SK-N-SH (cell line): ENCODE results near the gene ZMYM2. TPM values are rescaled to one million over a fixed set of nuclear protein-coding genes. Genes with fewer than 3 reads are reported as not detected.

Experiments
- CTCF ChIA-PET: fragments of 300-600, 350-600 bp; formaldehyde crosslinking; extraction: SDS; loops from one replicate; lab custom pipeline; 2021; lab: Yijun Ruan, JAX
- POLR2A ChIA-PET: fragments of 350-600 bp; sonication (Branson Sonifier 250); formaldehyde crosslinking; extraction: SDS; loops from one replicate; lab custom pipeline; 2020; ENCODE audit warnings: antibody characterized with exemption, inconsistent platforms; lab: Yijun Ruan, JAX
- DNase-seq: peaks from one replicate; pipeline ENCODE4 v3.0.0; 2012
- H2AFZ ChIP-seq: fragments of 200-600 bp; sonication (generic); 2 replicates; pipeline ENCODE4 v1.8.1; 2016; ENCODE audit warnings: antibody characterized with exemption, mild to moderate bottlenecking, low read depth
- H3F3A ChIP-seq: fragments of 200-600 bp; sonication (generic); replicated peaks from 2 replicates; pipeline ENCODE3; 2016; ENCODE audit warnings: antibody characterized with exemption, mild to moderate bottlenecking; ENCODE audit not compliant: insufficient read depth
- H3K27ac ChIP-seq, 2 experiments: fragments of 200-500 bp in 1 of 2; fragments of 200-600 bp in 1 of 2; sonication (Bioruptor generic) in 1 of 2; sonication (generic), shearing (Covaris generic) in 1 of 2; 2 replicates each; pipeline versions ENCODE4 v1.5.1 to v1.6.1; 2014 to 2016; ENCODE audit warnings: low read depth in 2 of 2, inconsistent platforms in 1 of 2, low read length in 1 of 2, mild to moderate bottlenecking in 1 of 2, mixed read lengths in 1 of 2
- H3K27me3 ChIP-seq: fragments of 200-600 bp; sonication (generic), shearing (Covaris generic); 2 replicates; pipeline ENCODE4 v1.6.1; 2016; ENCODE audit warnings: mixed run types; ENCODE audit not compliant: insufficient read depth
- H3K36me3 ChIP-seq, 2 experiments: fragments of 200-500 bp in 1 of 2; fragments of 200-600 bp in 1 of 2; sonication (Bioruptor generic) in 1 of 2; sonication (generic) in 1 of 2; replicated peaks in 1 of 2; 2 replicates each; pipeline versions ENCODE3 to v1.5.1; 2014 to 2016; ENCODE audit warnings: low read length in 1 of 2, mild to moderate bottlenecking in 1 of 2; ENCODE audit not compliant: insufficient read depth in 2 of 2, control insufficient read depth in 1 of 2
- H3K4me1 ChIP-seq, 2 experiments: fragments of 200-500 bp in 1 of 2; fragments of 200-600 bp in 1 of 2; sonication (Bioruptor generic) in 1 of 2; sonication (generic), shearing (Covaris generic) in 1 of 2; 2 replicates each; pipeline versions ENCODE4 v1.5.1 to v1.6.1; 2014 to 2016; ENCODE audit warnings: low read depth in 1 of 2, low read length in 1 of 2, mixed run types in 1 of 2; ENCODE audit not compliant: insufficient read depth in 2 of 2, control insufficient read depth in 1 of 2
- H3K4me2 ChIP-seq: fragments of 200-600 bp; sonication (generic), shearing (Covaris generic); 2 replicates; pipeline ENCODE4 v1.6.1; 2017; ENCODE audit warnings: mixed run types
- H3K4me3 ChIP-seq, 2 experiments: fragments of 200-500 bp in 1 of 2; fragments of 200-600 bp in 1 of 2; sonication (Bioruptor generic) in 1 of 2; sonication (generic), shearing (Covaris generic) in 1 of 2; 2 replicates each; pipeline versions ENCODE4 v1.5.1 to v1.8.1; 2014 to 2016; ENCODE audit warnings: low read depth in 2 of 2, inconsistent platforms in 1 of 2, low read length in 1 of 2, mild to moderate bottlenecking in 1 of 2, mixed read lengths in 1 of 2, moderate library complexity in 1 of 2
- H3K79me2 ChIP-seq: fragments of 200-600 bp; sonication (generic); 2 replicates; pipeline ENCODE4 v1.8.1; 2017; ENCODE audit warnings: mild to moderate bottlenecking; ENCODE audit not compliant: insufficient read depth
- H3K9ac ChIP-seq: fragments of 200-600 bp; sonication (generic); 2 replicates; pipeline ENCODE4 v1.6.1; 2017; ENCODE audit warnings: mixed run types
- H3K9me2 ChIP-seq: fragments of 200-600 bp; sonication (generic); 2 replicates; pipeline ENCODE4 v1.6.1; 2017; ENCODE audit warnings: mixed run types
- H3K9me3 ChIP-seq: fragments of 200-600 bp; sonication (generic); 2 replicates; pipeline ENCODE4 v1.6.1; 2017; ENCODE audit warnings: mixed run types, mild to moderate bottlenecking, moderate library complexity
- H4K20me1 ChIP-seq: fragments of 200-600 bp; sonication (generic); 2 replicates; pipeline ENCODE4 v1.6.1; 2017; ENCODE audit warnings: mild to moderate bottlenecking, mixed run types; ENCODE audit not compliant: insufficient read depth
- CHD2 ChIP-seq: fragments of 150-350 bp; IDR thresholded peaks from 2 replicates; pipeline ENCODE4 v1.6.1; 2018; ENCODE audit warnings: low read length; ENCODE audit not compliant: partially characterized antibody
- ELF1 ChIP-seq: IDR thresholded peaks from 2 replicates; pipeline ENCODE4 v1.4.0; 2012
- EP300 ChIP-seq, 2 experiments: IDR thresholded peaks; 2 replicates each; pipeline versions ENCODE4 v1.4.0 to v1.6.1; 2012; ENCODE audit warnings: borderline replicate concordance in 1 of 2, low read depth in 1 of 2, low read length in 1 of 2
- EZH2phosphoT487 ChIP-seq: fragments of 200-600 bp; sonication (generic); IDR thresholded peaks from 2 replicates; pipeline ENCODE4 v1.6.1; 2017; ENCODE audit warnings: low read depth, mixed run types, mild to moderate bottlenecking, antibody characterized with exemption, moderate library complexity, borderline replicate concordance
- FOXJ3 ChIP-seq: sonication (generic); formaldehyde crosslinking; IDR thresholded peaks from 2 replicates; pipeline ENCODE4 v1.5.1; 2020; ENCODE audit warnings: mild to moderate bottlenecking, missing genetic modification reagents
- FOXM1 ChIP-seq: IDR thresholded peaks from 2 replicates; pipeline ENCODE4 v1.4.0; 2012; ENCODE audit warnings: low read depth, mild to moderate bottlenecking
- JUND ChIP-seq: IDR thresholded peaks from 2 replicates; pipeline ENCODE4 v1.4.0; 2012
- MEF2A ChIP-seq: IDR thresholded peaks from 2 replicates; pipeline ENCODE4 v1.4.0; 2012; ENCODE audit warnings: low read depth, borderline replicate concordance
- NRF1 ChIP-seq: IDR thresholded peaks from 2 replicates; pipeline ENCODE4 v1.6.1; 2012; ENCODE audit warnings: low read depth, mild to moderate bottlenecking, low read length
- PBX3 ChIP-seq: IDR thresholded peaks from 2 replicates; pipeline ENCODE4; 2012
- POLR2AphosphoS5 ChIP-seq: IDR thresholded peaks from 2 replicates; pipeline ENCODE4 v1.6.1; 2012; ENCODE audit warnings: low read depth, low read length
- RAD21 ChIP-seq: IDR thresholded peaks from 2 replicates; pipeline ENCODE4 v1.6.1; 2012; ENCODE audit warnings: mild to moderate bottlenecking, low read length
- RCOR1 ChIP-seq: fragments of 150-350 bp; IDR thresholded peaks from 2 replicates; pipeline ENCODE4 v1.6.1; 2017; ENCODE audit warnings: antibody characterized with exemption, low read length
- RXRA ChIP-seq: IDR thresholded peaks from 2 replicates; pipeline ENCODE4 v1.4.0; 2012; ENCODE audit warnings: low read depth, mild to moderate bottlenecking, borderline replicate concordance
- SIN3A ChIP-seq: IDR thresholded peaks from 2 replicates; pipeline ENCODE4 v1.6.1; 2012; ENCODE audit warnings: low read depth, mild to moderate bottlenecking, low read length, moderate library complexity, borderline replicate concordance
- SMC3 ChIP-seq: IDR thresholded peaks from 2 replicates; pipeline ENCODE4 v1.6.1; 2012; ENCODE audit warnings: low read depth, low read length, improper control_type of control experiment
- TAF1 ChIP-seq: IDR thresholded peaks from 2 replicates; pipeline ENCODE4 v1.6.1; 2012; ENCODE audit warnings: low read depth, mild to moderate bottlenecking, low read length, moderate library complexity, borderline replicate concordance
- TEAD4 ChIP-seq: IDR thresholded peaks from 2 replicates; pipeline ENCODE4 v1.4.0; 2012; ENCODE audit warnings: mild to moderate bottlenecking, borderline replicate concordance; ENCODE audit not compliant: insufficient read depth
- WGBS: methylation state at CpG from one replicate; pipeline ENCODE4 v1.1.6; 2017; ENCODE audit warnings: low lambda C conversion rate; 5-methylcytosine and 5-hydroxymethylcytosine counted together
- polyA plus RNA-seq, 3 experiments: library from polyadenylated mRNA; depleted of rRNA; stranded (reverse); fragments of >200 nt; gene quantifications; 2 replicates each; pipeline ENCODE4 v1.2.3, GENCODE V29; 2012
- TF ChIP-seq, protein P1 (sequence below): fragments of 200-600 bp; sonication (generic); IDR thresholded peaks from 2 replicates; pipeline ENCODE4 v1.6.1; 2017; ENCODE audit warnings: antibody characterized with exemption, mild to moderate bottlenecking, moderate library complexity
- TF ChIP-seq, protein P2 (sequence below): IDR thresholded peaks from 2 replicates; pipeline ENCODE4 v1.4.0; 2012; ENCODE audit warnings: low read depth, borderline replicate concordance

The ZMYM2 gene
- polyA plus RNA-seq, 1 of the 3 experiments (the other 2 are of a cell fraction) = 11.5 TPM

DNA sequence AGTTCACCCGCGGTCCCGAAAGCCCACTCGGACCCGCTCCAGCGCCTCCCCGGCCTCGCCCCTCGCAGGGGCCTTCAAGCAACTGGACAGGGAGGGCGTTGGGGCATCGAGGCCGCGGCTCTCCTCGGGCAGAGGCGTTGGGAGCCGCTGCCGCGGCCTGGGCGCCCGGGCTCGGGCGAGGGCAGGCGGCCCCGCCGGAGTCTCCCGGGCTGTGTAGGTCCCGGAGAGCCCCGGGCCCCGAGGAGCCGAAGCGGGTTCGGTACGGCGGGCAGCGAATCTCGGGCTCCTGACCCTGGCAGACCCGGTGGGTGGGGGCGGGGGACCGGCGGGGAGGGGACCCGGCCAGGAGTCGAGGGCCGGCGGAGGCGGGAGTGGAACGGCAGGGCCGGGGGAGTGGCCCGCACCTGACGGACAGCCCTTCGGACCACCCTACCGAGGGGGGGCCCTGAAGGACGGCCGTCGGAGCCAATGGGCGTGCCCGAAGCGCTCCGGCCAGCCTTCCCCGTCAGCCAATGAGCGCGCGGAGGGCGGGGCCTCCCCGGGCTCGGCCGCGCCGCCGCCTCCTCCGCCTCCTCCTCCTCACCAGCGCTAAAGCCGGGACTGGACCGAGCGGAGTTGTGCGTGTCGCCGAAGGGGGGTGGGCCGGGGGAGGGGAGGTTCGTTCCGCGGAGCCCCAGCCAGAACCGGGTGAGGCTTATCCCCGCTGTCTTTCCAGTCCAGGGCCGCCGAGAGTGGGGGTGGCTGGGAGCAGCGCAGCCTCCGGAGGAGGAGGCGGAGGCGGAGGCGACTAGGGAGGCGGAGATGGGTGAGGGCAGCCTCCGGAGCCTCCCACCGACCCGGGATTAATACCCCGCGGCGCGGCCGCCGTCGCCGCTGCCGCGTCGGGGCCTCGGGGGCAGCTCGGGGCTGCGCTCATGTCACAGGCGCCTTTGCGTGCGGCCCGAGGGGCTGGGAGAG, at the start of gene ZMYM2 (continued):
- TF ChIP-seq, protein P1, sequence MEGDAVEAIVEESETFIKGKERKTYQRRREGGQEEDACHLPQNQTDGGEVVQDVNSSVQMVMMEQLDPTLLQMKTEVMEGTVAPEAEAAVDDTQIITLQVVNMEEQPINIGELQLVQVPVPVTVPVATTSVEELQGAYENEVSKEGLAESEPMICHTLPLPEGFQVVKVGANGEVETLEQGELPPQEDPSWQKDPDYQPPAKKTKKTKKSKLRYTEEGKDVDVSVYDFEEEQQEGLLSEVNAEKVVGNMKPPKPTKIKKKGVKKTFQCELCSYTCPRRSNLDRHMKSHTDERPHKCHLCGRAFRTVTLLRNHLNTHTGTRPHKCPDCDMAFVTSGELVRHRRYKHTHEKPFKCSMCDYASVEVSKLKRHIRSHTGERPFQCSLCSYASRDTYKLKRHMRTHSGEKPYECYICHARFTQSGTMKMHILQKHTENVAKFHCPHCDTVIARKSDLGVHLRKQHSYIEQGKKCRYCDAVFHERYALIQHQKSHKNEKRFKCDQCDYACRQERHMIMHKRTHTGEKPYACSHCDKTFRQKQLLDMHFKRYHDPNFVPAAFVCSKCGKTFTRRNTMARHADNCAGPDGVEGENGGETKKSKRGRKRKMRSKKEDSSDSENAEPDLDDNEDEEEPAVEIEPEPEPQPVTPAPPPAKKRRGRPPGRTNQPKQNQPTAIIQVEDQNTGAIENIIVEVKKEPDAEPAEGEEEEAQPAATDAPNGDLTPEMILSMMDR = no peak
- TF ChIP-seq MEF2A = no peak
- no peak for TF ChIP-seq ELF1
- TF ChIP-seq CHD2 = peak; percentile 92
- no peak for TF ChIP-seq FOXJ3 (CRISPR knock-in tag)
- TF ChIP-seq RCOR1 = no peak
- TF ChIP-seq SIN3A = no peak
- TF ChIP-seq FOXM1 = no peak
- TF ChIP-seq, protein P2, sequence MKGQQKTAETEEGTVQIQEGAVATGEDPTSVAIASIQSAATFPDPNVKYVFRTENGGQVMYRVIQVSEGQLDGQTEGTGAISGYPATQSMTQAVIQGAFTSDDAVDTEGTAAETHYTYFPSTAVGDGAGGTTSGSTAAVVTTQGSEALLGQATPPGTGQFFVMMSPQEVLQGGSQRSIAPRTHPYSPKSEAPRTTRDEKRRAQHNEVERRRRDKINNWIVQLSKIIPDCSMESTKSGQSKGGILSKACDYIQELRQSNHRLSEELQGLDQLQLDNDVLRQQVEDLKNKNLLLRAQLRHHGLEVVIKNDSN = no peak
- no peak for TF ChIP-seq RAD21
- peak; percentile 100 for TF ChIP-seq PBX3
- no peak for TF ChIP-seq SMC3

GRCh38 chr13:19910336-19911072, 48.0 kb upstream of the ZMYM2 start:
- Histone ChIP-seq H3K9me3 (no peaks in the 10 kb centered on the region), H3K27ac (no peak overlapping the region), H3K79me2 (no peaks in the 10 kb centered on the region), H3K4me2 (no peak overlapping the region), H2AFZ (0 out of 2 replicates have a peak overlapping the region, but pooled peaks have one; percentile 31), H4K20me1 (no peaks in the 10 kb centered on the region), H3K36me3 (no peaks in the 10 kb centered on the region), H3K4me3 (no peak overlapping the region), H3K9me2 (no peaks in the 10 kb centered on the region), H3F3A (no peaks in the 10 kb centered on the region), H3K27me3 (no peaks in the 10 kb centered on the region), H3K4me1 (no peaks in the 10 kb centered on the region), H3K9ac (no peak overlapping the region)
- ChIA-PET POLR2A (no interaction called here), CTCF (no interaction called here)
- 75% methylated on average over 9 of the region's 9 CpGs for WGBS
- TF ChIP-seq TEAD4 (no peak), EP300 (IDR thresholded peaks at IDR 0.05; ENCODE audit: borderline replicate concordance in 1 of 2, low read depth in 1 of 2, low read length in 1 of 2) (no peak), EZH2phosphoT487 (no peak), RAD21 (no peak), FOXJ3 (CRISPR knock-in tag) (no peak), RXRA (no peak), POLR2AphosphoS5 (no peak), PBX3 (no peak), TAF1 (no peak), NRF1 (no peak), JUND (no peak), ELF1 (no peak)
- TF ChIP-seq, protein P1 = no peak
- TF ChIP-seq, protein P2 = no peak
- no peak for DNase-seq
